ENCODE measurements around the gene CHRNE. TPM values are rescaled to one million over a fixed set of nuclear protein-coding genes. Genes with fewer than 3 reads are reported as not detected.

Gene CHRNE
- total RNA-seq, 5 donors from 2014 or later (not counting 1 experiment from before 2014, with no cell fraction given), result 0.73 to 3.5 (median 1.3) TPM

DNA sequence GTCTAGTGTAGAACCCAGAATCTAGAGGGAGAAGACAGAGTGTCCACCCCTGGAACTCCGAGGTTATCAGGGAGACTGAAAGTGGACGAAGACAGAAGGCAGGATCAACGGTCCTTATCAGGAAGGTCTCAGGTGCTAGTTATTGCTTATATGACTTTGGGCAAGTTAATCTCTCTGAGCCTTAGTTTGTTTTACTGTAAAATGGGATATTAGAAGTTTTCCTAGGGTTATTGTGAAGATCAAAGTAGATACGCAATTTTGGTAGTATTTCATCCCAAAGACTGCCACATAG is 38.4 kb upstream of the CHRNE start:
- WGBS (ENCODE audit: insufficient coverage), result 0% methylated on average over 3 of the region's 4 CpGs
- DNase-seq (no peak), ATAC-seq (replicated peaks in 1 of 4) (no peak)
- H3K4me3 ChIP-seq (ENCODE audit: control insufficient read depth in 1 of 2, extremely low read depth in 1 of 2, low read length in 1 of 2), result peak overlapping the region; percentile 85 to 99
- H3K27ac ChIP-seq (ENCODE audit: low read length), result peak overlapping the region; percentile 75
- Mint-ChIP-seq H3K4me3 (peak overlapping the region; percentile 91 to 100 (median 94)), H3K27me3 (no peaks in the 10 kb centered on the region), H3K4me1 (peaks cover 72 to 79% (median 77%) of the 10 kb centered on the region in 3 donors), H3K36me3 (peaks cover 47% of the 10 kb centered on the region), H3K9me3 (no peaks in the 10 kb centered on the region), H3K27ac (peak overlapping the region; percentile 96 to 97)
- ChIA-PET POLR2A (no interaction called here), CTCF (no interaction called here)
- H3K4me1 ChIP-seq (ENCODE audit: control insufficient read depth in 1 of 2, extremely low read depth in 1 of 2, insufficient read depth in 2 of 2, low read length in 2 of 2), result peaks cover 37 to 74% of the 10 kb centered on the region in 2 experiments
- H3K36me3 ChIP-seq (ENCODE audit: control insufficient read depth in 2 of 2, extremely low read depth in 1 of 2, insufficient read depth in 1 of 2, low read length in 1 of 2), result peaks cover 11 to 59% of the 10 kb centered on the region in 2 donors
- no peaks in the 10 kb centered on the region for H3K9me3 ChIP-seq
- H3K27me3 ChIP-seq (replicated peaks in 1 of 2; ENCODE audit: control insufficient read depth in 2 of 2, extremely low read depth in 1 of 2, insufficient read depth in 2 of 2, low read length in 1 of 2), result no peaks in the 10 kb centered on the region

- DNase-seq (peak in 15 of 35 experiments; percentile 10 to 61 (median 28)), ATAC-seq (replicated peaks in 1 of 4) (peak in 1 of 4 experiments; percentile 9)
- no peaks in the 10 kb centered on the region for H3K9me3 ChIP-seq
- H3K4me3 ChIP-seq (ENCODE audit: control insufficient read depth in 1 of 2, extremely low read depth in 1 of 2, low read length in 1 of 2), result peak overlapping the region; percentile 85 to 99
- H3K4me1 Mint-ChIP-seq, result peaks cover 71 to 79% (median 72%) of the 10 kb centered on the region in 3 donors
- CTCF ChIA-PET, result interaction anchor here in 1 of 2 donors (0.8 to 2.0 kb wide), 6 partner anchors 27 to 231 kb away, joined by 3 to 19 read pairs (median 4); partner anchors contain the start of genes ARRB2, C17orf107, CAMTA2 and SPAG7
- peaks cover 36 to 68% of the 10 kb centered on the region in 2 experiments for H3K4me1 ChIP-seq (ENCODE audit: control insufficient read depth in 1 of 2, extremely low read depth in 1 of 2, insufficient read depth in 2 of 2, low read length in 2 of 2)
- H3K27ac ChIP-seq (ENCODE audit: low read length), result peak overlapping the region; percentile 75
- peaks cover 48% of the 10 kb centered on the region for H3K36me3 Mint-ChIP-seq
- POLR2A ChIA-PET, result interaction anchor here in 1 of 2 donors (0.6 to 1.5 kb wide), 3 partner anchors 7 to 38 kb away, joined by 5 to 8 read pairs (median 5); partner anchors contain the start of genes CHRNE, PFN1 and SPAG7
- peak overlapping the region; percentile 96 to 97 for H3K27ac Mint-ChIP-seq
- 0% methylated on average over 12 of the region's 29 CpGs for WGBS (ENCODE audit: insufficient coverage)
- no peaks in the 10 kb centered on the region for H3K27me3 ChIP-seq (replicated peaks in 1 of 2; ENCODE audit: control insufficient read depth in 2 of 2, extremely low read depth in 1 of 2, insufficient read depth in 2 of 2, low read length in 1 of 2)
- no peaks in the 10 kb centered on the region for H3K27me3 Mint-ChIP-seq
- peak overlapping the region; percentile 91 to 100 (median 94) for H3K4me3 Mint-ChIP-seq
- no peaks in the 10 kb centered on the region for H3K9me3 Mint-ChIP-seq
- H3K36me3 ChIP-seq (ENCODE audit: control insufficient read depth in 2 of 2, extremely low read depth in 1 of 2, insufficient read depth in 1 of 2, low read length in 1 of 2), result peaks cover 11 to 53% of the 10 kb centered on the region in 2 donors
Measured at GRCh38 chr17:4940555-4941318, 37.8 kb upstream of the CHRNE start.

DNA sequence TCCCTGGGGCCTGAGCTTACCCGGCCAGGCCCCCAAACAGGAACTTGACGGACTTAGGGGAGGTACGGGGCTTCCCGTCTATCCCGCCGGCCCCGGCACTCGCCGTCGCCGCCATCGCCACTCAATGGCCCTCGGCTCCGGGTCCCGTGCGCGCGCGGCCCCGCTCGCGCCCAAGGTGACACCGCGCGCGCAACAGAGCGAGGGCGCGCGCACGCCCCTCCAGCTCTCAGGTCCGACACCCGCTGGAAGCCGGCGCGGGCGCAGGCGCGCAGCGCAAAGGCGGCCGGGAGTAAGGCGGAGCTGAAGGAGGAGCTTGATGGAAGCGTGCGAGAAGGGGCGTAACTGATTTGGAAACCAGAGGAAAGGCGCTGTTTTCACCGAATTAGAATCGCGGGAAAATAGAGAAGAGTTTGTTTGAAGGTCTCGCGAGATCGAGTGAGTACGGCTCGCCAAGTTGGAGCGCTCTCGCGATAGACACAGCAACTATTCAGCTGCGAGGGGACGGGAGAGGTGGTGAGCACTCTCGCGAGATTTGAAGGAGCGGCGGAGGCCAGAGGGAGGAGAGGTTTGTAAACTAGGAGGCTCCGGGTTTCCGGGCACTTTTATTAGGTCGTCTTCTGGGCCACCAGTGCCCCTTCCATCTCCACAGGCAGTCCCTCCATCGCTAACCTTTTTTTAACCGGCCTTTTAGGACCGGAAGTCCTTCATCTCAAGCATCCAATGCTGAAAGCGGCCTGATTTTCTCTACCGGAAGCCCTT is 37.1 kb upstream of the CHRNE start, which contains the start of the genes RNF167 and SLC25A11:
Gene RNF167 (plus strand): TSS at position 473 of the 759 bp plus-strand sequence. CDS start 642 bp downstream, outside the sequence.
Gene SLC25A11 (minus strand): TSS at position 251 of the 759 bp plus-strand sequence. CDS start 136 bp downstream, at position 115.
- peak within 1 kb of the TSS; percentile 91 to 100 (median 94) for H3K4me3 Mint-ChIP-seq
- H3K4me1 Mint-ChIP-seq, result peaks cover 63 to 73% (median 64%) of the 10 kb centered on the region in 3 donors
- ChIA-PET CTCF (interaction anchor here (0.5 to 2.0 kb wide), 10 partner anchors 9 to 230 kb away, joined by 3 to 19 read pairs (median 4); partner anchors contain the start of genes ARRB2 (in 1 of the 2), C17orf107 (in 1 of the 2), CAMTA2 (in 1 of the 2) and SPAG7 (in 1 of the 2)), POLR2A (interaction anchor here in 1 of 2 donors (0.6 to 1.5 kb wide), 3 partner anchors 8 to 37 kb away, joined by 5 to 8 read pairs (median 5); partner anchors contain the start of genes CHRNE, PFN1 and SPAG7)
- peak within 1 kb of the TSS; percentile 96 to 97 for H3K27ac Mint-ChIP-seq
- H3K36me3 ChIP-seq (ENCODE audit: control insufficient read depth in 2 of 2, extremely low read depth in 1 of 2, insufficient read depth in 1 of 2, low read length in 1 of 2), result peaks cover 11 to 46% of the 10 kb centered on the region in 2 donors
- H3K9me3 ChIP-seq, result no peaks in the 10 kb centered on the region
- ATAC-seq (replicated peaks in 1 of 4) (peak; percentile 81 to 88 (median 84)), DNase-seq (peak; percentile 87 to 99 (median 95))
- under 1% methylated on average over 63 of the region's 72 CpGs for WGBS (ENCODE audit: insufficient coverage)
- H3K27me3 Mint-ChIP-seq, result no peaks in the 10 kb centered on the region
- peak within 1 kb of the TSS; percentile 77 for H3K27ac ChIP-seq (ENCODE audit: low read length)
- H3K27me3 ChIP-seq (replicated peaks in 1 of 2; ENCODE audit: control insufficient read depth in 2 of 2, extremely low read depth in 1 of 2, insufficient read depth in 2 of 2, low read length in 1 of 2), result no peaks in the 10 kb centered on the region
- peak within 1 kb of the TSS; percentile 85 to 99 for H3K4me3 ChIP-seq (ENCODE audit: control insufficient read depth in 1 of 2, extremely low read depth in 1 of 2, low read length in 1 of 2)
- H3K36me3 Mint-ChIP-seq, result peaks cover 40% of the 10 kb centered on the region
- no peaks in the 10 kb centered on the region for H3K9me3 Mint-ChIP-seq
- H3K4me1 ChIP-seq (ENCODE audit: control insufficient read depth in 1 of 2, extremely low read depth in 1 of 2, insufficient read depth in 2 of 2, low read length in 2 of 2), result peaks cover 31 to 61% of the 10 kb centered on the region in 2 experiments

GRCh38 chr17:4939546-4939795 is 36.6 kb upstream of the CHRNE start:
- no peaks in the 10 kb centered on the region for H3K27me3 ChIP-seq (replicated peaks in 1 of 2; ENCODE audit: control insufficient read depth in 2 of 2, extremely low read depth in 1 of 2, insufficient read depth in 2 of 2, low read length in 1 of 2)
- 0% methylated on average over 16 of the region's 16 CpGs for WGBS (ENCODE audit: insufficient coverage)
- Mint-ChIP-seq H3K4me1 (peaks cover 61 to 71% (median 62%) of the 10 kb centered on the region in 3 donors), H3K4me3 (peak overlapping the region; percentile 91 to 100 (median 94)), H3K9me3 (no peaks in the 10 kb centered on the region), H3K27ac (peak overlapping the region; percentile 86 to 96), H3K36me3 (peaks cover 38% of the 10 kb centered on the region), H3K27me3 (no peaks in the 10 kb centered on the region)
- H3K4me1 ChIP-seq (ENCODE audit: control insufficient read depth in 1 of 2, extremely low read depth in 1 of 2, insufficient read depth in 2 of 2, low read length in 2 of 2), result peaks cover 26 to 59% of the 10 kb centered on the region in 2 experiments
- peaks cover 11 to 41% of the 10 kb centered on the region in 2 donors for H3K36me3 ChIP-seq (ENCODE audit: control insufficient read depth in 2 of 2, extremely low read depth in 1 of 2, insufficient read depth in 1 of 2, low read length in 1 of 2)
- peak overlapping the region; percentile 84 to 85 for H3K4me3 ChIP-seq (ENCODE audit: control insufficient read depth in 1 of 2, extremely low read depth in 1 of 2, low read length in 1 of 2)
- DNase-seq (peak in 2 of 35 experiments; percentile 16), ATAC-seq (replicated peaks in 1 of 4) (peak in 3 of 4 experiments; percentile 2 to 5 (median 3))
- ChIA-PET CTCF (interaction anchor here (0.5 to 2.0 kb wide), 8 partner anchors 10 to 229 kb away, joined by 3 to 19 read pairs (median 4); partner anchors contain the start of genes ARRB2 (in 1 of the 2), C17orf107 (in 1 of the 2), CAMTA2 (in 1 of the 2) and SPAG7 (in 1 of the 2)), POLR2A (interaction anchor here (0.6 to 1.5 kb wide), 3 partner anchors 28 to 217 kb away, joined by 3 to 8 read pairs (median 5); partner anchors contain the start of genes CHRNE (in 1 of the 2) and SPAG7 (in 1 of the 2))
- no peaks in the 10 kb centered on the region for H3K9me3 ChIP-seq
- peak overlapping the region; percentile 77 for H3K27ac ChIP-seq (ENCODE audit: low read length)

GRCh38 chr17:4938688-4939545 is 36.0 kb upstream of the CHRNE start:
- WGBS (ENCODE audit: insufficient coverage), result 55% methylated on average over 15 of the region's 19 CpGs
- Histone ChIP-seq H3K4me1 (ENCODE audit: control insufficient read depth in 1 of 2, extremely low read depth in 1 of 2, insufficient read depth in 2 of 2, low read length in 2 of 2) (peaks cover 22 to 59% of the 10 kb centered on the region in 2 experiments), H3K27me3 (replicated peaks in 1 of 2; ENCODE audit: control insufficient read depth in 2 of 2, extremely low read depth in 1 of 2, insufficient read depth in 2 of 2, low read length in 1 of 2) (no peaks in the 10 kb centered on the region), H3K36me3 (ENCODE audit: control insufficient read depth in 2 of 2, extremely low read depth in 1 of 2, insufficient read depth in 1 of 2, low read length in 1 of 2) (peaks cover 11 to 38% of the 10 kb centered on the region in 2 donors), H3K4me3 (ENCODE audit: control insufficient read depth in 1 of 2, extremely low read depth in 1 of 2, low read length in 1 of 2) (peak overlapping the region; percentile 84 to 85), H3K9me3 (no peaks in the 10 kb centered on the region), H3K27ac (ENCODE audit: low read length) (peak overlapping the region; percentile 77)
- CTCF ChIA-PET, result interaction anchor here (0.5 to 2.0 kb wide), 6 partner anchors 10 to 688 kb away, joined by 3 to 19 read pairs (median 5); partner anchors contain the start of genes CAMTA2 (in 1 of the 2) and SPAG7 (in 1 of the 2)
- Mint-ChIP-seq H3K4me3 (peak overlapping the region; percentile 91 to 100 (median 94)), H3K36me3 (peaks cover 33% of the 10 kb centered on the region), H3K4me1 (peaks cover 61 to 71% (median 62%) of the 10 kb centered on the region in 3 donors), H3K27me3 (no peaks in the 10 kb centered on the region), H3K27ac (peak overlapping the region; percentile 86 to 96), H3K9me3 (no peaks in the 10 kb centered on the region)
- POLR2A ChIA-PET, result interaction anchor here in 1 of 2 donors (0.6 kb wide), 1 partner anchor 216 kb away, joined by 3 read pairs; no protein-coding TSS in a partner anchor
- ATAC-seq (replicated peaks in 1 of 4) (no peak), DNase-seq (peak in 1 of 35 experiments; percentile 33)

Data from T-cell (primary cell).